Coronary artery (tissue), 2 donors: ENCODE data around the gene DCAF6.

Experiments used
- DNase-seq: peaks from one replicate; pipeline ENCODE4 v3.0.0-alpha.2; 2017; ENCODE audit warnings: low spot score
- H3K27ac ChIP-seq, 2 donors: fragments of 200-600 bp; sonication (generic); one replicate each; pipeline ENCODE4 v1.5.1; 2016 to 2019
- H3K4me3 ChIP-seq: fragments of 200-600 bp; sonication (generic); 2 replicates; pipeline ENCODE4 v1.5.1; 2016; ENCODE audit warnings: mild to moderate bottlenecking, moderate library complexity
- CTCF ChIP-seq: fragments of 200-600 bp; sonication (generic); IDR thresholded peaks from one replicate; pipeline ENCODE4 v1.5.1; 2019; ENCODE audit warnings: antibody characterized with exemption

DCAF6 gene

GRCh38 chr1:168005529-168005928 is 69.0 kb downstream of the DCAF6 start:
- DNase-seq, result no peak
- TF ChIP-seq CTCF, result no peak
- Histone ChIP-seq H3K27ac (no peak overlapping the region), H3K4me3 (no peak overlapping the region)

- DNase-seq, result no peak
- Histone ChIP-seq H3K4me3 (no peak overlapping the region), H3K27ac (no peak overlapping the region)
- no peak for TF ChIP-seq CTCF
These were observed 71.2 kb downstream of the DCAF6 start for GRCh38 chr1:168007691-168008090.

GRCh38 chr1:168008595-168008994 is 72.1 kb downstream of the DCAF6 start:
- Histone ChIP-seq H3K27ac (no peak overlapping the region), H3K4me3 (no peak overlapping the region)
- TF ChIP-seq CTCF, result no peak
- no peak for DNase-seq

GRCh38 chr1:168009322-168009721 is 72.8 kb downstream of the DCAF6 start:
- TF ChIP-seq CTCF, result no peak
- no peak overlapping the region for H3K4me3 ChIP-seq
- H3K27ac ChIP-seq, result no peak overlapping the region
- DNase-seq, result no peak

- no peak overlapping the region for H3K4me3 ChIP-seq
- no peak for DNase-seq
- no peak for TF ChIP-seq CTCF
- no peak overlapping the region for H3K27ac ChIP-seq
These were observed 82.9 kb downstream of the DCAF6 start for GRCh38 chr1:168019407-168019806.

- Histone ChIP-seq H3K27ac (no peak overlapping the region), H3K4me3 (no peak overlapping the region)
- no peak for DNase-seq
- TF ChIP-seq CTCF, result no peak
These were observed 94.7 kb downstream of the DCAF6 start for GRCh38 chr1:168031198-168031597.

GRCh38 chr1:168031627-168032026 is 95.1 kb downstream of the DCAF6 start:
- TF ChIP-seq CTCF, result no peak
- H3K4me3 ChIP-seq, result no peak overlapping the region
- no peak for DNase-seq
- H3K27ac ChIP-seq, result no peak overlapping the region
